Measurements from ENCODE around the gene CDC37.

DNA sequence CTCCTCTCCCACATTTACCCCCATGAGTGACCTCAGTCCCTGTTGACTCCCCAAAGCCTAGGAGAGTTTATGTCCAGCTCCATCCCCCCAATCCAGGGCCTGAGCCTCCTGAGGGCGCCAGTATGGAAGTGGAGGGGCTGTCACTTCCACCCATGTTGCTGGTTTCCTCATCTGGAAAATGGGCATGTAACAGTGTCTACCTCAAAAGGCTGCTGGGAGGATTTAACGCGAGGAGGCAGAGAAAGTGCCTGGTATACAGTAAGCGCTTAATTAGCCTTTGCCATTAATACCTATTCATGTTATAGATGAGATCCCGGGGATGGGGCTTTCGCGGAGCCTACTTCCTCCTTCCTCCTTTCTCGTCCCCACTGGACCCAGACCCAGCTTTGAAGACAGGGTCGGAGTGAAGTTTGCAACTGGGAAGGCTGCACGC, 23.4 kb downstream of the CDC37 start:
- TF ChIP-seq ARNTL (CRISPR knock-in tag; IDR thresholded peaks at IDR 0.05; ENCODE audit: borderline replicate concordance, low read depth) (no peak), RARB (CRISPR knock-in tag; IDR thresholded peaks at IDR 0.05) (no peak), ZFP30 (CRISPR knock-in tag; IDR thresholded peaks at IDR 0.05) (no peak), ZFP3 (CRISPR knock-in tag; IDR thresholded peaks at IDR 0.05) (no peak), TOX (CRISPR knock-in tag; IDR thresholded peaks at IDR 0.05; ENCODE audit: borderline replicate concordance) (no peak), TCF4 (CRISPR knock-in tag; IDR thresholded peaks at IDR 0.05; ENCODE audit: borderline replicate concordance) (no peak), GLIS3 (CRISPR knock-in tag; IDR thresholded peaks at IDR 0.05) (no peak), ZNF8 (CRISPR knock-in tag; IDR thresholded peaks at IDR 0.05) (no peak), ZNF565 (CRISPR knock-in tag; conservative IDR thresholded peaks at IDR 0.05; ENCODE audit: low read depth) (no peak)
- TF ChIP-seq, protein P1, sequence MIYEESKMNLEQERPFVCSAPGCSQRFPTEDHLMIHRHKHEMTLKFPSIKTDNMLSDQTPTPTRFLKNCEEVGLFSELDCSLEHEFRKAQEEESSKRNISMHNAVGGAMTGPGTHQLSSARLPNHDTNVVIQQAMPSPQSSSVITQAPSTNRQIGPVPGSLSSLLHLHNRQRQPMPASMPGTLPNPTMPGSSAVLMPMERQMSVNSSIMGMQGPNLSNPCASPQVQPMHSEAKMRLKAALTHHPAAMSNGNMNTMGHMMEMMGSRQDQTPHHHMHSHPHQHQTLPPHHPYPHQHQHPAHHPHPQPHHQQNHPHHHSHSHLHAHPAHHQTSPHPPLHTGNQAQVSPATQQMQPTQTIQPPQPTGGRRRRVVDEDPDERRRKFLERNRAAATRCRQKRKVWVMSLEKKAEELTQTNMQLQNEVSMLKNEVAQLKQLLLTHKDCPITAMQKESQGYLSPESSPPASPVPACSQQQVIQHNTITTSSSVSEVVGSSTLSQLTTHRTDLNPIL (CRISPR knock-in tag; IDR thresholded peaks at IDR 0.05; ENCODE audit: low read depth): no peak
- TF ChIP-seq, protein P2, sequence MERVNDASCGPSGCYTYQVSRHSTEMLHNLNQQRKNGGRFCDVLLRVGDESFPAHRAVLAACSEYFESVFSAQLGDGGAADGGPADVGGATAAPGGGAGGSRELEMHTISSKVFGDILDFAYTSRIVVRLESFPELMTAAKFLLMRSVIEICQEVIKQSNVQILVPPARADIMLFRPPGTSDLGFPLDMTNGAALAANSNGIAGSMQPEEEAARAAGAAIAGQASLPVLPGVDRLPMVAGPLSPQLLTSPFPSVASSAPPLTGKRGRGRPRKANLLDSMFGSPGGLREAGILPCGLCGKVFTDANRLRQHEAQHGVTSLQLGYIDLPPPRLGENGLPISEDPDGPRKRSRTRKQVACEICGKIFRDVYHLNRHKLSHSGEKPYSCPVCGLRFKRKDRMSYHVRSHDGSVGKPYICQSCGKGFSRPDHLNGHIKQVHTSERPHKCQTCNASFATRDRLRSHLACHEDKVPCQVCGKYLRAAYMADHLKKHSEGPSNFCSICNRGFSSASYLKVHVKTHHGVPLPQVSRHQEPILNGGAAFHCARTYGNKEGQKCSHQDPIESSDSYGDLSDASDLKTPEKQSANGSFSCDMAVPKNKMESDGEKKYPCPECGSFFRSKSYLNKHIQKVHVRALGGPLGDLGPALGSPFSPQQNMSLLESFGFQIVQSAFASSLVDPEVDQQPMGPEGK (CRISPR knock-in tag; IDR thresholded peaks at IDR 0.05; ENCODE audit: borderline replicate concordance): no peak
- TF ChIP-seq, protein P3, sequence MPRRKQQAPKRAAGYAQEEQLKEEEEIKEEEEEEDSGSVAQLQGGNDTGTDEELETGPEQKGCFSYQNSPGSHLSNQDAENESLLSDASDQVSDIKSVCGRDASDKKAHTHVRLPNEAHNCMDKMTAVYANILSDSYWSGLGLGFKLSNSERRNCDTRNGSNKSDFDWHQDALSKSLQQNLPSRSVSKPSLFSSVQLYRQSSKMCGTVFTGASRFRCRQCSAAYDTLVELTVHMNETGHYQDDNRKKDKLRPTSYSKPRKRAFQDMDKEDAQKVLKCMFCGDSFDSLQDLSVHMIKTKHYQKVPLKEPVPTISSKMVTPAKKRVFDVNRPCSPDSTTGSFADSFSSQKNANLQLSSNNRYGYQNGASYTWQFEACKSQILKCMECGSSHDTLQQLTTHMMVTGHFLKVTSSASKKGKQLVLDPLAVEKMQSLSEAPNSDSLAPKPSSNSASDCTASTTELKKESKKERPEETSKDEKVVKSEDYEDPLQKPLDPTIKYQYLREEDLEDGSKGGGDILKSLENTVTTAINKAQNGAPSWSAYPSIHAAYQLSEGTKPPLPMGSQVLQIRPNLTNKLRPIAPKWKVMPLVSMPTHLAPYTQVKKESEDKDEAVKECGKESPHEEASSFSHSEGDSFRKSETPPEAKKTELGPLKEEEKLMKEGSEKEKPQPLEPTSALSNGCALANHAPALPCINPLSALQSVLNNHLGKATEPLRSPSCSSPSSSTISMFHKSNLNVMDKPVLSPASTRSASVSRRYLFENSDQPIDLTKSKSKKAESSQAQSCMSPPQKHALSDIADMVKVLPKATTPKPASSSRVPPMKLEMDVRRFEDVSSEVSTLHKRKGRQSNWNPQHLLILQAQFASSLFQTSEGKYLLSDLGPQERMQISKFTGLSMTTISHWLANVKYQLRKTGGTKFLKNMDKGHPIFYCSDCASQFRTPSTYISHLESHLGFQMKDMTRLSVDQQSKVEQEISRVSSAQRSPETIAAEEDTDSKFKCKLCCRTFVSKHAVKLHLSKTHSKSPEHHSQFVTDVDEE (CRISPR knock-in tag; IDR thresholded peaks at IDR 0.05): no peak
